HPDE6-E6E7 (cell line): ENCODE measurements around the gene SH3BP4.

Experiments
- DNase-seq: peaks from one replicate; pipeline ENCODE4 v3.0.0; 2011; ENCODE audit warnings: missing footprints; ENCODE audit errors: extremely low spot score

The SH3BP4 gene

GRCh38 chr2:235041918-235042575 lies 90.2 kb downstream of the SH3BP4 start:
- no peak for DNase-seq

GRCh38 chr2:235042576-235043515 lies 91.0 kb downstream of the SH3BP4 start:
- DNase-seq, result no peak

GRCh38 chr2:235043762-235044500 lies 92.1 kb downstream of the SH3BP4 start:
- DNase-seq, result no peak

- DNase-seq, result no peak
Measured at GRCh38 chr2:235044501-235045271, 92.9 kb downstream of the SH3BP4 start.

- no peak for DNase-seq
Measured at GRCh38 chr2:235045336-235045972, 93.6 kb downstream of the SH3BP4 start.

GRCh38 chr2:235045973-235046343 lies 94.1 kb downstream of the SH3BP4 start:
- DNase-seq, result no peak

- no peak for DNase-seq
Measured at GRCh38 chr2:235046589-235046988, 94.8 kb downstream of the SH3BP4 start.

- DNase-seq, result no peak
Measured at GRCh38 chr2:235047171-235048160, 95.6 kb downstream of the SH3BP4 start.

- DNase-seq, result no peak
Measured at GRCh38 chr2:235048549-235048948, 96.7 kb downstream of the SH3BP4 start.

GRCh38 chr2:235049069-235049468 lies 97.3 kb downstream of the SH3BP4 start:
- DNase-seq, result no peak

GRCh38 chr2:235049719-235050118 lies 97.9 kb downstream of the SH3BP4 start:
- no peak for DNase-seq

GRCh38 chr2:235050980-235051351 lies 99.1 kb downstream of the SH3BP4 start:
- DNase-seq, result peak; percentile 89

- no peak for DNase-seq
Measured at GRCh38 chr2:235051436-235052260, 99.8 kb downstream of the SH3BP4 start.

- DNase-seq, result no peak
Measured at GRCh38 chr2:235052514-235053354, 100.9 kb downstream of the SH3BP4 start.

GRCh38 chr2:235053651-235054050 lies 101.8 kb downstream of the SH3BP4 start:
- DNase-seq, result no peak

- DNase-seq, result no peak
Measured at GRCh38 chr2:235054475-235054874, 102.7 kb downstream of the SH3BP4 start.

- DNase-seq, result no peak
Measured at GRCh38 chr2:235054919-235055318, 103.1 kb downstream of the SH3BP4 start.

- peak; percentile 73 for DNase-seq
Measured at GRCh38 chr2:235055891-235056516, 104.2 kb downstream of the SH3BP4 start.
